ENCODE data around the gene JAK1. TPM values are rescaled to one million over a fixed set of nuclear protein-coding genes. Genes with fewer than 3 reads are reported as not detected.
A peak's percentile ranks its signal among the peaks of the same experiment; 100 is the strongest.
"Not testable (repeated sequence)": the region's sequence is repeated elsewhere in the genome, so short reads cannot be mapped to it uniquely, and the experiment has no call there.

The JAK1 gene
- total RNA-seq, 1 donor from 2014 or later: 43.3 TPM

GRCh38 chr1:64950284-64950809 lies 16.0 kb downstream of the JAK1 start:
- no peak for ATAC-seq
- no peak for DNase-seq (ENCODE audit: low spot score)

- no peak for DNase-seq (ENCODE audit: low spot score)
- ATAC-seq: no peak
Measured at GRCh38 chr1:64948905-64949833, 17.2 kb downstream of the JAK1 start.

GRCh38 chr1:64948216-64948615 lies 18.1 kb downstream of the JAK1 start:
- ATAC-seq (no peak), DNase-seq (ENCODE audit: low spot score) (no peak)

GRCh38 chr1:64946916-64947315 lies 19.4 kb downstream of the JAK1 start:
- no peak for DNase-seq (ENCODE audit: low spot score)
- no peak for ATAC-seq

- ATAC-seq (no peak), DNase-seq (ENCODE audit: low spot score) (no peak)
Measured at GRCh38 chr1:64944913-64945312, 21.4 kb downstream of the JAK1 start.

GRCh38 chr1:64942675-64943074 lies 23.7 kb downstream of the JAK1 start:
- DNase-seq (ENCODE audit: low spot score): no peak
- ATAC-seq: no peak

- ATAC-seq (no peak), DNase-seq (ENCODE audit: low spot score) (no peak)
Measured at GRCh38 chr1:64942118-64942517, 24.2 kb downstream of the JAK1 start.

GRCh38 chr1:64941461-64942117 lies 24.8 kb downstream of the JAK1 start:
- ATAC-seq: no peak

GRCh38 chr1:64940025-64940424 lies 26.3 kb downstream of the JAK1 start:
- ATAC-seq: no peak

More at GRCh38 chr1:64941461-64942117, 24.8 kb downstream of the JAK1 start:
- DNase-seq (ENCODE audit: low spot score): no peak

GRCh38 chr1:64938991-64939390 lies 27.4 kb downstream of the JAK1 start:
- no peak for ATAC-seq

More at GRCh38 chr1:64940025-64940424, 26.3 kb downstream of the JAK1 start:
- no peak for DNase-seq (ENCODE audit: low spot score)

GRCh38 chr1:64936956-64937355 lies 29.4 kb downstream of the JAK1 start:
- peak; percentile 84 for DNase-seq (ENCODE audit: low spot score)

More at GRCh38 chr1:64938991-64939390, 27.4 kb downstream of the JAK1 start:
- DNase-seq (ENCODE audit: low spot score): no peak

GRCh38 chr1:64935551-64936155 lies 30.7 kb downstream of the JAK1 start:
- DNase-seq (ENCODE audit: low spot score) (no peak), ATAC-seq (no peak)

More at GRCh38 chr1:64936956-64937355, 29.4 kb downstream of the JAK1 start:
- peak; percentile 86 for ATAC-seq

GRCh38 chr1:64934878-64935275 lies 31.5 kb downstream of the JAK1 start:
- ATAC-seq (no peak), DNase-seq (ENCODE audit: low spot score) (no peak)

- DNase-seq (ENCODE audit: low spot score): no peak
- ATAC-seq: peak; percentile 54
Measured at GRCh38 chr1:64934115-64934877, 32.1 kb downstream of the JAK1 start.

GRCh38 chr1:64933296-64934070 lies 32.9 kb downstream of the JAK1 start:
- DNase-seq (ENCODE audit: low spot score): peak; percentile 57

GRCh38 chr1:64932962-64933295 lies 33.4 kb downstream of the JAK1 start:
- ATAC-seq: no peak
- DNase-seq (ENCODE audit: low spot score): no peak

More at GRCh38 chr1:64933296-64934070, 32.9 kb downstream of the JAK1 start:
- ATAC-seq: peak; percentile 59

GRCh38 chr1:64930640-64931039 lies 35.7 kb downstream of the JAK1 start:
- not testable (repeated sequence) for DNase-seq (ENCODE audit: low spot score); ATAC-seq

GRCh38 chr1:64929221-64929620 lies 37.1 kb downstream of the JAK1 start:
- no peak for ATAC-seq
- DNase-seq (ENCODE audit: low spot score): no peak

GRCh38 chr1:64928325-64928724 lies 38.0 kb downstream of the JAK1 start:
- ATAC-seq: no peak
- no peak for DNase-seq (ENCODE audit: low spot score)

GRCh38 chr1:64925594-64925993 lies 40.8 kb downstream of the JAK1 start:
- no peak for DNase-seq (ENCODE audit: low spot score)
- ATAC-seq: no peak
